ENCODE data around the gene SLIT3.

Gene SLIT3

GRCh38 chr5:168736281-168736831, 564.6 kb downstream of the SLIT3 start:
- TF ChIP-seq CTCF (IDR thresholded peaks at IDR 0.05; ENCODE audit: borderline replicate concordance, extremely low read depth, low read length, poor library complexity, severe bottlenecking) (no peak), EZH2 (IDR thresholded peaks at IDR 0.05; ENCODE audit: borderline replicate concordance, low read depth, low read length, severe bottlenecking) (no peak)

GRCh38 chr5:168734620-168735300, 566.2 kb downstream of the SLIT3 start:
- Histone ChIP-seq H3K9ac (ENCODE audit: low read depth, low read length) (no peak overlapping the region), H3K4me1 (ENCODE audit: insufficient read depth, low read length) (peaks cover 14% of the 10 kb centered on the region), H4K20me1 (ENCODE audit: insufficient read depth, low read length) (no peaks in the 10 kb centered on the region), H3K9me3 (ENCODE audit: insufficient read depth, low read length, severe bottlenecking) (no peaks in the 10 kb centered on the region), H3K27ac (ENCODE audit: low read length) (no peak overlapping the region), H2AFZ (ENCODE audit: low read depth, low read length) (no peak overlapping the region), H3K36me3 (ENCODE audit: insufficient read depth, low read length) (no peaks in the 10 kb centered on the region), H3K79me2 (ENCODE audit: insufficient read depth, low read length) (no peaks in the 10 kb centered on the region), H3K4me2 (ENCODE audit: insufficient read depth, low read length) (no peak overlapping the region), H3K27me3 (ENCODE audit: insufficient read depth, low read length, poor library complexity) (no peaks in the 10 kb centered on the region), H3K4me3 (ENCODE audit: low read depth in 1 of 2, low read length in 2 of 2) (no peak overlapping the region)
- no peak for TF ChIP-seq CTCF (IDR thresholded peaks at IDR 0.05; ENCODE audit: borderline replicate concordance, extremely low read depth, low read length, poor library complexity, severe bottlenecking)
- no peak for TF ChIP-seq EZH2 (IDR thresholded peaks at IDR 0.05; ENCODE audit: borderline replicate concordance, low read depth, low read length, severe bottlenecking)
- ATAC-seq (ENCODE audit: insufficient read depth, low read depth), result peak; percentile 83
- peak; percentile 21 for DNase-seq

More at GRCh38 chr5:168736281-168736831, 564.6 kb downstream of the SLIT3 start:
- H3K9ac ChIP-seq (ENCODE audit: low read depth, low read length), result no peak overlapping the region
- H3K4me1 ChIP-seq (ENCODE audit: insufficient read depth, low read length), result peaks cover 14% of the 10 kb centered on the region
- H3K27ac ChIP-seq (ENCODE audit: low read length), result no peak overlapping the region
- ATAC-seq (ENCODE audit: insufficient read depth, low read depth), result no peak
- no peak overlapping the region for H3K4me3 ChIP-seq (ENCODE audit: low read depth in 1 of 2, low read length in 2 of 2)
- no peak overlapping the region for H2AFZ ChIP-seq (ENCODE audit: low read depth, low read length)
- no peak overlapping the region for H3K4me2 ChIP-seq (ENCODE audit: insufficient read depth, low read length)
- H3K9me3 ChIP-seq (ENCODE audit: insufficient read depth, low read length, severe bottlenecking), result no peaks in the 10 kb centered on the region
- no peaks in the 10 kb centered on the region for H4K20me1 ChIP-seq (ENCODE audit: insufficient read depth, low read length)
- no peaks in the 10 kb centered on the region for H3K36me3 ChIP-seq (ENCODE audit: insufficient read depth, low read length)
- no peaks in the 10 kb centered on the region for H3K27me3 ChIP-seq (ENCODE audit: insufficient read depth, low read length, poor library complexity)
- H3K79me2 ChIP-seq (ENCODE audit: insufficient read depth, low read length), result no peaks in the 10 kb centered on the region
- no peak for DNase-seq

GRCh38 chr5:168734119-168734518, 566.8 kb downstream of the SLIT3 start:
- Histone ChIP-seq H3K4me2 (ENCODE audit: insufficient read depth, low read length) (no peak overlapping the region), H3K9me3 (ENCODE audit: insufficient read depth, low read length, severe bottlenecking) (no peaks in the 10 kb centered on the region), H3K4me1 (ENCODE audit: insufficient read depth, low read length) (peaks cover 14% of the 10 kb centered on the region), H4K20me1 (ENCODE audit: insufficient read depth, low read length) (no peaks in the 10 kb centered on the region), H3K79me2 (ENCODE audit: insufficient read depth, low read length) (no peaks in the 10 kb centered on the region), H3K27ac (ENCODE audit: low read length) (no peak overlapping the region), H3K36me3 (ENCODE audit: insufficient read depth, low read length) (no peaks in the 10 kb centered on the region), H2AFZ (ENCODE audit: low read depth, low read length) (no peak overlapping the region), H3K9ac (ENCODE audit: low read depth, low read length) (no peak overlapping the region), H3K27me3 (ENCODE audit: insufficient read depth, low read length, poor library complexity) (no peaks in the 10 kb centered on the region), H3K4me3 (ENCODE audit: low read depth in 1 of 2, low read length in 2 of 2) (no peak overlapping the region)
- TF ChIP-seq CTCF (IDR thresholded peaks at IDR 0.05; ENCODE audit: borderline replicate concordance, extremely low read depth, low read length, poor library complexity, severe bottlenecking) (no peak), EZH2 (IDR thresholded peaks at IDR 0.05; ENCODE audit: borderline replicate concordance, low read depth, low read length, severe bottlenecking) (no peak)
- ATAC-seq (ENCODE audit: insufficient read depth, low read depth) (no peak), DNase-seq (no peak)

Measured in DND-41 (cell line).